Vagina (tissue), 2 donors: ENCODE data around the gene SPEG. TPM values are rescaled to one million over a fixed set of nuclear protein-coding genes. Genes with fewer than 3 reads are reported as not detected.
"Not testable (repeated sequence)": the region's sequence is repeated elsewhere in the genome, so short reads cannot be mapped to it uniquely, and the experiment has no call there.

Experiments
- DNase-seq, 2 donors: peaks; one replicate each; pipeline ENCODE4 v3.0.0-alpha.2; 2017; ENCODE audit errors: extremely low spot score in 2 of 2
- H3K27ac ChIP-seq: fragments of 200-600 bp; sonication (generic); one replicate; pipeline ENCODE4 v1.5.1; 2019
- H3K27me3 ChIP-seq: fragments of 200-600 bp; sonication (generic); one replicate; pipeline ENCODE4 v1.5.1; 2019
- H3K36me3 ChIP-seq, 2 donors: fragments of 200-600 bp; sonication (generic); one replicate each; pipeline ENCODE4 v1.5.1; 2017 to 2019
- H3K4me1 ChIP-seq: fragments of 200-600 bp; sonication (generic); one replicate; pipeline ENCODE4 v1.5.1; 2019
- H3K4me3 ChIP-seq, 2 donors: fragments of 200-600 bp; sonication (generic); 1 replicate in 1 of 2; 2 replicates in 1 of 2; pipeline ENCODE4 v1.5.1; 2016 to 2019
- H3K9me3 ChIP-seq: fragments of 200-600 bp; sonication (generic); one replicate; pipeline ENCODE4 v1.5.1; 2019
- CTCF ChIP-seq, 3 experiments: fragments of 450-650 bp in 2 of 3; fragments of 200-600 bp in 1 of 3; sonication (generic) in 1 of 3; IDR thresholded peaks; one replicate each; pipeline ENCODE4 v1.5.1; 2017 to 2019; ENCODE audit warnings: antibody characterized with exemption in 3 of 3, mild to moderate bottlenecking in 2 of 3, moderate library complexity in 2 of 3
- POLR2A ChIP-seq, 2 donors: fragments of 450-650 bp; IDR thresholded peaks; one replicate each; pipeline ENCODE4 v1.6.1; 2017; ENCODE audit warnings: antibody characterized with exemption in 2 of 2, mild to moderate bottlenecking in 2 of 2, moderate library complexity in 2 of 2
- POLR2AphosphoS5 ChIP-seq, 2 donors: sonication (generic); formaldehyde crosslinking; IDR thresholded peaks; one replicate each; pipeline ENCODE4 v1.9.0; 2017; ENCODE audit warnings: antibody characterized with exemption in 2 of 2, mild to moderate bottlenecking in 2 of 2, low read depth in 1 of 2; ENCODE audit not compliant: insufficient read depth in 1 of 2
- intact Hi-C: fragments of 100-400 bp; cut with DNase I; formaldehyde crosslinking; loops from one replicate; pipeline ENCODE4 v1.15.1; 2023
- total RNA-seq: library from RNA; depleted of rRNA; stranded (reverse); fragments of >200 nt; gene quantifications from one replicate; pipeline ENCODE4 v1.2.3, GENCODE V29; 2016

The SPEG gene
- total RNA-seq, 1 donor from 2014 or later = 28.2 TPM

DNA sequence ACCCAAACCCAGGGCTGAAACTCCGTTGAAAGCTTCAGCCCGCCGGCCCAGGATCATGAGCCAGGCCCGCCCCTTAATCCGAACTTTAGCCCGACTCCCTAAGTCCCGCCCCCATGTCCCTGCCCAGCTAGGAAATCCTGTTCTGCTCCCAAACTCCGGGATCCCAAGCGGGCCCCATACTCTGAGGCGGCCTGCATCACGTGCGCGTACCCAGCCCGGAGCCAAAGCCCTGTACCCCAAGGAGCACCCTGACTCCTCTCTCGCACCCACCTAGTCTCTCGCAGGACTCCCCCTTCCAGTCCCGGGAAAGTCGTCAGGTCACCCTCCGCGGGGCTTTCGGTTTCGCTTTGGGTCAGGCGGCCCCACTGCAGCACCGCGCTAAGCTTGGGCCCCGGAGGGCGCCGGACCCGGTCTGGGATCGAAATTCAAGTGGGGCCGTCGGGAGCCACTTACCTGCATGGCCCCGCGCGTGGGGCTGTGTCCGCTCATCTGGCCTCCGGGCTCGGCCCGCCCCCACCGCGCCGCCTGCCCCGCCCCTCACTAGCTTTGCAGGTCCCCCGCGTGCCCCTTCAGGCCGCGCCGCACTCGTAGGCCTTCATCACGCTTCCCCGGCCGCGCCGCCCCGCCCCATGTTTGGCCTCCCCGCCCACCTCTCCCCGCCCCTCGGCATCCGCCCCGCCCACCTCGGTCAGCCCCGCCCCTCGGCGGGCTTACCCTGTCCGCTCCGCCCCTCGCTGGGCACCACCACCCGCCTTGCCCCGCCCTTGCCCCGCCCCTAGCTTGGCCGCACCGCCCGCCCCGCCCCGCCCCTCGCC, 47.1 kb upstream of the SPEG start, which contains the start of gene DNPEP:
Gene DNPEP (minus strand): TSS at position 607 of the 815 bp plus-strand sequence. CDS start 118 bp downstream, at position 489.
- peak within 1 kb of the TSS; percentile 94 for H3K27ac ChIP-seq
- intact Hi-C loops = loop anchor here (10.0 kb wide), 1 partner anchor 223 kb away; the partner anchor contains the start of gene NHEJ1
- H3K36me3 ChIP-seq = peaks cover 0 to 39% of the 10 kb centered on the region in 2 donors
- peak in 1 of 2 donors; percentile 96 for DNase-seq
- H3K9me3 ChIP-seq = no peaks in the 10 kb centered on the region
- H3K27me3 ChIP-seq = no peaks in the 10 kb centered on the region
- no peak for TF ChIP-seq POLR2A (IDR thresholded peaks at IDR 0.05)
- TF ChIP-seq POLR2AphosphoS5 (IDR thresholded peaks at IDR 0.05; ENCODE audit: insufficient read depth in 1 of 2, low read depth in 1 of 2) = peak; percentile 52 to 88
- TF ChIP-seq CTCF (IDR thresholded peaks at IDR 0.05) = peak in 1 of 3 experiments; percentile 10
- H3K4me3 ChIP-seq = peak within 1 kb of the TSS; percentile 58 to 94
- H3K4me1 ChIP-seq = peaks cover 33% of the 10 kb centered on the region

DNA sequence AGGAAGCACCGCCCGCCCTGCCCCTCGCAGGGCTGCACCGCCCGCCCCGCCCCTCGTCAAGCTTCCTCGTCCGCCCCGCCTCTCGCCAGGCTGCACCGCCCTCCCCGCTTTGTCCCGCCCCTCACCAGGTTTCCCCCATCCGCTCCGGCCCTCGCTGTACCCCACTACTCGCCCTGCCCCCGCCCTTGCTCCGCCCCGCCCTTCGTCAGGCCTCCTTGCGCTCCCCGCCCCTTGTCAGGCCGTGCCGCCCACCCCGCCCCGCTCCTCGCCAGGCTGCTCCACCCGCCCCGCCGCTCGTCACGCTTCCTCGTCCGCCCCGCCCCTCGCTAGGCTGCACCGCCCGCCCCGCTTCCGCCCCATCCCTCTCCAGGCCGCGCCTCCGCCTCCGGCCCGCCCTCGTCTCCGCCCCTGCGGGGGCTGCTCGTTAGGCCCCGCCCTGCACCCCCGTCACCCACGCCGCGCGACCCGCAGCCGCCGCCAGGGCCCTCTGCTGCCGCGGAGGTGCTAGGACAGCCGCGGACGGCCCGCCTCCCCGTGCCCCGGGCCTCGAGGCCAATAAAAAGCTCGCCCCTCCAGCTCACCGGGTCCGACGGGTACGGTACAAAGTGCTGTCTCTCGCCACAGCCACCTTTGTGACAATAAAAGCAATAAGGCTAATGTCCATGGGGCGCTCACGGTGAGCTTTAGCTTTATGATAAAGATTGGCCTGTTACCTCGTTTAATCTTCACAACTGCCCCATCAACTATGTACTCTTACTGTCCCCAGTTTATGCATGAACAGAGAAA, 46.3 kb upstream of the SPEG start:
- H3K9me3 ChIP-seq = no peaks in the 10 kb centered on the region
- peak in 1 of 2 donors; percentile 97 for DNase-seq
- intact Hi-C loops = loop anchor here (10.0 kb wide), 1 partner anchor 224 kb away; the partner anchor contains the start of gene NHEJ1
- H3K36me3 ChIP-seq = peaks cover 0 to 31% of the 10 kb centered on the region in 2 donors
- peaks cover 33% of the 10 kb centered on the region for H3K4me1 ChIP-seq
- H3K27ac ChIP-seq = peak overlapping the region; percentile 94
- peak; percentile 56 to 74 (median 68) for TF ChIP-seq CTCF (IDR thresholded peaks at IDR 0.05)
- TF ChIP-seq POLR2A (IDR thresholded peaks at IDR 0.05) = no peak
- no peak for TF ChIP-seq POLR2AphosphoS5 (IDR thresholded peaks at IDR 0.05; ENCODE audit: insufficient read depth in 1 of 2, low read depth in 1 of 2)
- peak overlapping the region; percentile 43 to 94 for H3K4me3 ChIP-seq
- no peaks in the 10 kb centered on the region for H3K27me3 ChIP-seq

- intact Hi-C loops = loop anchor here (10.0 kb wide), 1 partner anchor 224 kb away; the partner anchor contains the start of gene NHEJ1
- peaks cover 0 to 27% of the 10 kb centered on the region in 2 donors for H3K36me3 ChIP-seq
- no peaks in the 10 kb centered on the region for H3K9me3 ChIP-seq
- H3K27ac ChIP-seq = peak overlapping the region; percentile 94
- DNase-seq = no peak
- TF ChIP-seq POLR2AphosphoS5 (IDR thresholded peaks at IDR 0.05; ENCODE audit: insufficient read depth in 1 of 2, low read depth in 1 of 2) = no peak
- no peak for TF ChIP-seq POLR2A (IDR thresholded peaks at IDR 0.05)
- TF ChIP-seq CTCF (IDR thresholded peaks at IDR 0.05) = no peak
- peaks cover 33% of the 10 kb centered on the region for H3K4me1 ChIP-seq
- H3K27me3 ChIP-seq = no peaks in the 10 kb centered on the region
- H3K4me3 ChIP-seq = peak overlapping the region; percentile 43 to 94
Measured at GRCh38 chr2:219388907-219389156, 45.8 kb upstream of the SPEG start.

DNA sequence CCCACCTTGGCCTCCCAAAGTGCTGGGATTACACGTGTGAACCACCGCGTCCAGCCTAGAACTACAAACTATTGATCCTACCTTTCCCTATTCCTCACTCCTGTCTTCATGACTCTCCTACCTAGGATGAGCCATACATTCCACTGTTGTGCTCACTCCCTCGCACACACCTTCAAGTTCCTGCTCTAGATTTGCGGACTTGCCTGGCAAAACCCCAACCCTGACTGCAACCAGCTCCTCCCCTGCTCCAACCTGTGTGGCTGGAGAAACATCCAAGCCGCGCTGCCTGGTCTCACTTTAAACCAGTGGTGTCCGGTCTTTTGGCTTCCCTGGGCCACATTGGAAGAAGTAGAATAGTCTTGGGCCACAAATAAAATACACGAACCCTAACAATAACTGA, 41.9 kb upstream of the SPEG start:
- no peak overlapping the region for H3K4me3 ChIP-seq
- no peaks in the 10 kb centered on the region for H3K27me3 ChIP-seq
- intact Hi-C loops = no loop called here
- H3K36me3 ChIP-seq = no peaks in the 10 kb centered on the region
- no peak for TF ChIP-seq POLR2AphosphoS5 (IDR thresholded peaks at IDR 0.05; ENCODE audit: insufficient read depth in 1 of 2, low read depth in 1 of 2)
- TF ChIP-seq CTCF (IDR thresholded peaks at IDR 0.05) = no peak
- TF ChIP-seq POLR2A (IDR thresholded peaks at IDR 0.05) = no peak
- H3K4me1 ChIP-seq = peaks cover 6% of the 10 kb centered on the region
- no peak for DNase-seq
- H3K9me3 ChIP-seq = no peaks in the 10 kb centered on the region
- no peak overlapping the region for H3K27ac ChIP-seq

DNA sequence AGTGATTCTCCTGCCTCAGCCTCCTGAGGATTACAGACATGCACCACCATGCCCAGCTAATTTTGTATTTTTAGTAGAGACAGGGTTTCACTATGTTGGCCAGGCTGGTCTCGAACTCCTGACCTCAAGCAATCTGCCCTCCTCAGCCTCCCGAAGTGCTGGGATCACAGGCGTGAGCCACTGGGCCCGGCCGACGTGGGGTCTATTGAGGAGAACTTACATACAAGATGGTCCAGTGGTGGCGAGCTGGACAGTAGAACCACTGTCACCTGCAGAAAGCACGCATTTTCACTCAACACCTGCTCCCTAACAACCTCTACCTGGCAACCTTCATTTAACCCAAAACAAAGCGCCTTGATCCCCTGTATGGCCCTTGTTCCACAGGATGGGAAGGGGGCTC, 39.6 kb upstream of the SPEG start:
- intact Hi-C loops = loop anchor here (5.0 kb wide), 1 partner anchor 913 kb away; no protein-coding TSS in a partner anchor
- not testable (repeated sequence) for DNase-seq

More for the DNA sequence above, 39.6 kb upstream of the SPEG start:
- H3K4me1 ChIP-seq, H3K27me3 ChIP-seq, H3K4me3 ChIP-seq, H3K27ac ChIP-seq, H3K36me3 ChIP-seq, H3K9me3 ChIP-seq: not testable (repeated sequence)
